Measurements from ENCODE around the gene GPRIN2.

- no peak for TF ChIP-seq CTCF (conservative IDR thresholded peaks at IDR 0.05 in 1 of 2, IDR thresholded peaks at IDR 0.05 in 1 of 2; ENCODE audit: extremely low read depth in 1 of 2, insufficient read depth in 1 of 2, low read depth in 1 of 2, low read length in 2 of 2)
- no peak for TF ChIP-seq EZH2 (IDR thresholded peaks at IDR 0.05; ENCODE audit: borderline replicate concordance, low read length)
These were observed 14.5 kb downstream of the GPRIN2 start for GRCh38 chr10:46541735-46542566.

Data from mammary epithelial cell (primary cell).